ENCODE measurements around the gene GADL1.

Gene GADL1

DNA sequence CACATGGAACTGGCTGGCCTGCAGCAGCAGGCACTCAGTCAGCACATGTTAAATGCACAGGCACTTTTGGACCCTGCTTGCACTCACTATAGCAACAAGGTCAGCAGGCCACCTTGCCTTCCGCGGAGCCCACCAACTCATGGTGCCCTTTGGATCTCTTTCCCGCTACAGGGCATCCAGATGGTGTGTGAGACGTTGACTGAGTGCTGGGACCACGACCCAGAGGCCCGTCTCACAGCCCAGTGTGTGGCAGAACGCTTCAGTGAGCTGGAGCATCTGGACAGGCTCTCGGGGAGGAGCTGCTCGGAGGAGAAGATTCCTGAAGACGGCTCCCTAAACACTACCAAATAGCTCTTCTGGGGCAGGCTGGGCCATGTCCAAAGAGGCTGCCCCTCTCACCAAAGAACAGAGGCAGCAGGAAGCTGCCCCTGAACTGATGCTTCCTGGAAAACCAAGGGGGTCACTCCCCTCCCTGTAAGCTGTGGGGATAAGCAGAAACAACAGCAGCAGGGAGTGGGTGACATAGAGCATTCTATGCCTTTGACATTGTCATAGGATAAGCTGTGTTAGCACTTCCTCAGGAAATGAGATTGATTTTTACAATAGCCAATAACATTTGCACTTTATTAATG lies 203.1 kb downstream of the GADL1 start:
- DNase-seq = no peak

DNA sequence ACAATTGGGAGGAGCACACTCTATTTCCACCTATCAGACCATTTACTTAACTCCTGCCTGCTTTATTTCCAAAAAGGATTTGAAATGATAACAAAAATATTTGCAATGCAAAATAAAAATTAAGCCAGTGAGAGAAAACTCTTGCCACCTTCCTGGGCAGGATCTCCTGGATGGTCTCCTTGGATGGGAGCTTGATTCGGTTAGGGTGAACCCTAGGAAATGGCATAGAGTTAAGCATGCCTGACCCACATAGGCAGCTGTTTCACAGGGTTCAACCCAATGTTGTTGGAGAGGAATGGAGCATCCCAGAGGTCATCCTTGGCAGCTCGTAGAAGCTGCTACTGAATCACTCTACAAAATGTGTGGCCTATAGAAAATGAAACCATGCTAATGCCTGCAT lies 204.3 kb downstream of the GADL1 start:
- DNase-seq = no peak

DNA sequence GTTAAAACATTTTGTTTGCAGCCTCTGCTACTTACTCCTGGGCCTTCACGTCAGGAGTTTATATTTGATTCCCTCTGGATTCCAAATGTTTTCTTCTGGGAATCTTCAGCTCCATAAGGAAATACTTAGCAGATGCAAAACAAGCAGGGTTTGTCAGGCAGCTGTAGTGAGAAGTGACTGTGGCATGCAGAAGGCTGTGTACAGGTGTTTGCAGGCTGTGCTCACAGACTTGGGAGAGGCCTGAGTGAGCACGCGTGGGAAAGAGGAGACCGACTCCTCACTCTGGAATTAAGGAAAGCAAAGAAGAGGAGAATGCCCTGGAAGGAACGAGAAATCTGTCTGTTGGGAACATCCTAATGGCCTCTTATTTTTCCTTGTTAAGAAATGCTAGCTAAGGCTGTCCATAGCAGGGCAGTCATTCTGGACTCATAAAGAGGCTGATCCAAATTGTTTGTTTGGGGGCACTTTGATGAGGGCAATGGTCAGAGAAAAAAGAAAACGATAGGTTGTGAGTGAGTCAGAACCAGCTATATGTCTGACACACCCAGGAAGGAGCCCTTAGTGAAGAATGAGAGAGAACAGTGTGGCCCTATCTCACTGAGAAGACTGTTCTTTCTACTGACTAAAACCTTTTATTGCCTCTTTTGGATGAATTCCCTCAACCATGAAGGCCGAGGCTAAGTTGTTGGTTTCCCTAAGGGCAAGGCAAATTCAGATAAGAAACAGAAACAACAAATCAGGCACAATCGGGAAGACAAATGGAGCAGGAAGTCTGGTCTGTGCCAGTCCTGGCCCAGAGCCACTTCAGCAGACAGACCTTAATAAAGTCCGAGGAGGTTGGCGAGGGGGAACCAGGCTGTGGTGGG lies 205.5 kb downstream of the GADL1 start:
- DNase-seq = no peak

DNA sequence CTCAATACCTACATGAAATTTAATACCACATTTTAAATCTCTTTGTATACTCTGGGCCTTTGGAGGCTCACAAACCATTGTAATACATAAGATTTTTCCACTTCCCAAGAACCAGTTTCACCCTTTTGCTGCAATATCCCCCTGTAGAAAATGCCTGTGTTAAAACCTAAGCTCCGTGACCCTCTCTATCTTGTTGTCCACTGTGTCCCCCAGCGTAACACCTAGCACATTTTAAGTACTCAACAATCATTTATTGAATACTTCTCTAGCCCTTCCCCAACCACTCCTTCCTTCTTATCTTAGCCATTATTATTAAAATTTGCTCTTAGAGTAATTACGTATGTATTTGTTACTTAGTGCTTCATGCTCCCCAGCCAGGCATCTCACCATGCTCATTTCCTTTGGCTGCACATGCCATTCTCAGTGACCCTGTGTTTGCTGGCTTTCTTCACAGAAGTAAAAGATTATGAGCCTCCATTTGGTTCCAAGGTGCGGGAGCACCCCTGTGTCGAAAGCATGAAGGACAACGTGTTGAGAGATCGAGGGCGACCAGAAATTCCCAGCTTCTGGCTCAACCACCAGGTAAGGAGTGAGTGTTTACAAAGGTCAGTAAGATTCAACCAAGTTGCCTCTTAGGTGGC lies 206.4 kb downstream of the GADL1 start:
- no peak for DNase-seq

DNA sequence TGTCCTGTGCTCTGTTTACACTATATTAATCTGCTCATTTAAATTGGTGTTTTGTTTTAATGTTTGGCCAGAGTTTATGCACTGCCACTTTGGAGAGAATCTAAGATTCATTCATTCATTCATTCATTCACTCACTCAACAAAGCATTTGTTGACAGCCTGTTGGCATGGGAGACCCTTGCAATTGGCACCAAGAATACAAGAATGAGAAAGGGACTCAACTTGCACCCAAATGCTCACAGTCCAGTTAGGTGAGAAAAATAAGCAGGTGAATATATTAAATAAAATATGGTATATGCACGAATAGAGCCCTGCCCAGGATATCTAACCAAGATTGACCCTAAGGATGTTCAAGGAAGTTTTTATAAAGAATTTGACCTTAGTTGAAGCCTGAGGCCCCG lies 207.7 kb downstream of the GADL1 start:
- no peak for DNase-seq

DNA sequence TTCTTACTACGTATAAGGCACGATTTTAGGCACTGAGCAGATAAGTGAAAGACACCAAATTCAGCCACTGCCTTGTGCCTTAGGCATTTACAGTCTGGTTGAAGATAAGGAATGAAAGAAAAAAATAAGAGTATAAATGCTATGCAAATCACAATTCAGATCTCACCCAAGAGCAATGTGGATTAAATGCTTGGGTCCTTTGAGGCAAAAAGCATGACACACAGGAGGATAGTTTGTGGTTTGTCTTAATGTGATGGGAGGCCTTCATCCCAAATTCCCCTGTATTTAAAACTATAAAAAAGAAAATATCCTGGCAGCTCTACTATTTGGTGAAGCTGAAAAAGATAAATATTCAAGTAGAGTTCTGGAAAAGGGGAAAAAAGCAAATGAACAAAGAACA lies 208.3 kb downstream of the GADL1 start:
- no peak for DNase-seq

DNA sequence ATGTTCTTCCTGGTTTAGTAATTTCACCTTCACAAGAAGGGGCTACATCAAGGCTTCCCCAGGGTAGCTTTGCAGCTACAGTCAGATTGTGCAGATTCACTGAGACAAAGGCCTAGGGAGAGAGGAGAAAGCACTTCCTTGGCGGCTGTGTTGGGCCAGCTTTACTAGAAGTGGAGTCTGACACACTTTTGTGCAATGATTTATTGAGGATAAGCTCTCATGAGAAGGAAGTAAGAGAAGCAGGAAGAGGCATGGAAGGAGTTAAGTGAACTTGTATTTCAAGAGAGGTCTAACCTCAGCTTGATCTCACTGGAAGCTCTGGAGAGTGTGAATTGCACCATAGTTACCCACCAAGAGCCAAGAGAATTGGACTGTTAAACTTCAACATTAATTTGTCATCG lies 209.2 kb downstream of the GADL1 start:
- no peak for DNase-seq

DNA sequence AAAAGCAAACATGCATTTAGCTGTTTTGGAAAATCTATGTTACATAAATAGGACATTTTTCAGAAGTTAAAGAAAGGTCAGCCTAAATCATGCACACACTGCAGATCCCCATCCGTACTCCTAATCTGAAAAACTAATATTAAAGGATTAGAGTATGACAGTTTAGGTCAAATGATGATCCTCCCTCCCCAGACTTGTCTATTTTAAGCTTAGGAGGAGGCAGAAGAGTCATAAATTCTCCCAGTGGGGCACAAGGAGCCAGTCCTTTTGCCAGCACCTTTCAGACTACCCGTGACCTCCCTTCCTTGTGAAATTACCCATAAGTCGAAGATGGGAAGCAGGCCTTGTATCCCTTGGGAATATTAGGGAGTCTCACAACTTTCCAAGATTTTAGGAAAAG lies 210.1 kb downstream of the GADL1 start:
- no peak for DNase-seq

DNA sequence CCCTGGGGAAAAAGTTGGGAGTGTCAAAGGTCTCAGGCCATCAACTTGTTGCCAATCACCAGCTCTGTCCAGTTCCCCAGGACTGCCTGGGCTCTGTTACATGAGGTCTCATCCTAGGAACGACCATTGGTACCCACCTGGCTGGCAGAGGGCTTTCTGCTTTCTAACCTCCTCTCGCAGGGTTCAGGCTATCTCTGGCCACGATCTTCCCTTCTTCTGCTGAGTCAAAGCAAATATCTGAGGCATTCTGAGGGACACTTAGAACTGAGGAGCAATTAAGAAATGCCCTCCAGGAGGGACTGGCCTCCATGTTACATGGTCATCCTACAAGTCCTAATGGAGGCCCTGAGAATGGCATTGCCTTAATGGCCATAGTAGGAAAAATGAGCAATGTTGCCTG lies 210.7 kb downstream of the GADL1 start:
- DNase-seq = no peak

DNA sequence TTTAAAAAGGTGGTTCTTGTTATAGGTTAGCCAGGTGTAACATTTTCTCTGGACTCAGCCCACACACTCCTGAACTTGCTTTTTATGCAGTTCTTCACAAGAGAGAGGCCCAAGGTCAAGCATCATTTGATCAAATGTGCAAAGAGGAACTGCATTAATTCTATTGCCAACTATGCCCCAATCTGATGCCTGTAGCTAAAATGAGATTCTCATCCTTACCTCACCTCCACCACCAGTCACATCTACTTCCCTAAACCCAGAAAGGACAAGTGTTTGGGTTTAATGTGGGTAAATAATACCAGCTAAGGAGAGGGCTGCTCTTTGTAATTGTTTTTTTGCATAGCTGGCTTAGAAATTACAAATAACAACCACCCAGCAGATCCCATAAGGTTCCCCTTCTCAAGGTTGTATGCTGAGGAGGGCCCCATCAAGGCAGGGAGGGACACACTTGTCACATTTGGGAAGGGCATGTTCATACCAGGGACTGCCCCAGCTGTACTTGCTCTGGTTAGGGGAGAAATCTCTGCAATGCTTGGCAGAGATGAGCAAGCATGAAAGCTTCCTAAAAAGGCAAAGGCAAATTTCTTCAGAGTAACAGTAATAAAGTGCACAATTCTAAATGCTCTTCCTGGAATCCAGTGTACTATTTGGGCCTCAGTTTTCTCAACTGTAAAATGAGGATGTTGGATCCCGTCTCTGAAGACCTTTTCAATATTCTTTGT lies 211.9 kb downstream of the GADL1 start:
- DNase-seq = no peak

DNA sequence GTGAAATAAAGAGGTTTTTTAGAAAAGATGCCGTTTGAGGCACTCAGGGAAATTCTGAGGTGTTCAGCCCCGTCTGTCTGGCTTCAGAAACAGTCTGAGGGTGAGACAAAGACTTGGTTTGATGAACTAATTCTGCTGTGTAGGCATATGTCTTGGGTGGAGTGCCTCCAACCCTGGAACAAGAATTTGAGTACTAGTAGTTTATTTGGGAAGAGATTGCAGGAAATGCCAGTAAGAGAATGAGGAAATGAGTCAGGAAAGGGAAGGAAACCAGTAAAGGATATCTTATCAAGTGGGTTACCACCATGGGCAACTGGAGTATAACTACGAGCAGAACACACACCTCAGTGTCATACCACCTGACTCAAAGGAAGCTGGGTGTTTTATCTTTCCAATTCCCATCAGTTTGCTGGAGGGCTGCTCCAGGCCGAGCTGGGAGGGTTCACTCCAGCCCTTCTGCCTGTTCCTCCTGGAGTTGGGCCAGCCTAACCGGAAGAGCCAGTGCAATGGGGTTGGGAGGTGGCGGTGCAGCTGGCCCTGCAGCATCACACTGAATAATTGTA lies 212.7 kb downstream of the GADL1 start:
- no peak for DNase-seq

DNA sequence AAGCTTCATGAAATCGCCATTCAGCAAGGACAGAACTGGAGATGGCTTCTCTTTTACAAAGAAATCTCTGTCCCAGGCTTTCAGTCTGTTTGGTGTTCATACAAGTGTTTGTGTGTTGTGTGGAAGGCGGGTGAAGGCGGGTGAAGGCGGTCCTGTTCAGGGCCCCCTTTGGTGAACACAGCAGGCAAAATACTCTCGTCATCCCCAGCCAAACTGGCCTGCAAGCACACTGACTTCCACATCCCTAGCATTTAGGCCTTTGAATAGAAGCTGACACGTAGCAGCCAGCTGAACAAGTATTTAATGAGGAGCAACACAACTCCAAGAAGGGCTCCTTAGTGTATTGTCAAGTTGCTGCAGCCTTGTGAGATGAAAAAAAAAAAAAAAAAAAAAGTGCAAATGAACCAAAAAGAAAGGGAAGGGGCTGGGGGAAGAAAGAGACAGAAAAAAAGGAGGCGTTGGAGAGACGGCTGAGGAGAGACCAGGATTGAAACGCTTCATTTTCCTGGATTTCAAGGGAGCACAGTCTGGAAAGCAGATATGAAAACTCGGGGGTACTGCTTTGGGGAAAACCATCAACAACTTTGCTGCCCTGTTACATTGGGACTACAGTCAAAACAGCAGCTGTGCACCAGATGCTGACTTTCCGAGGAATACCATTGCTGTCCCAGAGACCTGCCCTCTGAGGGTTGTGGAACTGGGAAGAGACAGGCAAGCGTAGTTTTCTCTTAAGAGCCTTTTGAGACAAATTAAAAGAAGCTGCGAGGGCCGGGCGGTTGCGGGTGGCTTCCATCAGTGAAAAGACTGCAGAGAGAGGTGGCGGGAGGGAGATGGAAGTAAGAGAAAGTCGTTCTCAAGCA lies 213.4 kb downstream of the GADL1 start:
- DNase-seq = no peak

DNA sequence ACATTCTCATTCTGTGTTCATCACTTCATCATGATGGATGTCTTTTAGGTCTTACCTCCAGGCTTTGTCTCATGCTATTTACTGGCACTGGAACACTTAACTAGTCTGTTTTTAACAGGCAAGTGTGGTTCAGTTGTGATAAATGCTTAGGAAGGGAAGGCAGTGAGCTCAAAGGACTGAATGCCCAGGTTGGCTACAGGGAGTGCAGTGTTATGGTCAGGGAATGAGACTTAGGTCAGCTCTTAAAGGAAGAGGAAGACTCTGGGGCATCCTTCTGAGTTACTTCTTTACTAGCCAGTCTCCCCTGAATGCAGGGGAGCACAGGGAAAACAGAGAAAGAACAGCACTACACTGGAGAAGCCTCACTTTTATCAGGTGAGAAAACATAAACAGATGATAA lies 215.4 kb downstream of the GADL1 start:
- no peak for DNase-seq

DNA sequence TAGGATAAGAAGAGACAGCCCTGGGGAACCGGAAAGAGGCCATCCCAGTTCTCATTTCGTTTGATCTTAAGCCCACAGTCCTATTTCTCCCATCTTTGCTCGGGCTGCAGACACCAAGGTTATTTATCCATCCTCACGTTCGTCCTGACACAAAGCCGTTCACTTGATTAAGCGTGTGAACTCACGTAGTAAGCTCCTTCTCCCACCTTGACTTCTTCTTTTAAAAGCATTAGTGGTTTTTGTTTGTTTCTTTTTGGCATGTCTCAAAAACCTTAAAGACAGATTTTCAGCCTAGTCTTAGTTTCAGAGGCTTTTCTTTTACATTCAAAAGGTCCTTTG lies 217.1 kb downstream of the GADL1 start:
- DNase-seq = no peak

DNA sequence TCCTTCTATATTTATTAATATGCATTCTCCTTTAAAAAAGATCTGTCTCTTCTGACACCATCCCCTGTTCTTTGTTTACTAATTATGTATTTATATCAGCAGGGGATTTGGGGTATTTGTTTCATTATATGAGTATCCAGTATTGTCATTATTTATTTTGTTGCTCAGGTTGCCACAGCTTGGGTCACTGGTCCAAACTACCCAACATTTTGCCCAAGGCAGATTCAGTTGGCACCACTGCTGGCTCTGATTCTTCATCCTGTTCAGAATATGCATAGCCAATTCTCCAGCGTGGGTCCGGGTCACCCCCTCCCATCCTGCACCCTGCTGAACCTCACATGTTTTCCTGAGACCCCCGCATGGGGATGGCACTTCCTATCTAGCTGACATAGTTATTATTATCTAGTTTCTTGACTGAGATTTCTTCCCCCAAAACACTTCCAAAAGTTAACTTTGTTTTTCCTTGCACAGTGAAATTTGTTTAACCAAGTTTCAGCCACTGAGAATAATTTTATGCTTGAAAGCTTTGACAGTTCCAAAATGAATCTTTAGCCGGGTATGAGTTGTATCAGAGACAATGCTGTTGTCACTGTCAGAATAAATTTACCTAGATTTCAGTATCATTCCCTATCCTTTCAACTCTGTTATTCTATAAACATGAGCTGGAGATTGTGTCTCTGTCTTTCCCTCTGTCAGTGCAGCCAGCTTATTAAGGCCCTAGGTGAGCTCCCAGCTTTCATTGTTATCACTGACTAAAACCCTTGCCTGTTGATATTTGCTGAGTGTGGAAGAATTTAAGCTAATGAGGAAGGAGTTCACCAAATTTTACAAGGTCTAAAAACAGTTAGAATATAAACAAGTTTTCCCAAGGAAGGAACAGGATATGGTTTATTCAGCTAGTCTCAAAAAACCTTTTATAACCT lies 217.8 kb downstream of the GADL1 start:
- DNase-seq = no peak
